ENCODE measurements around the gene RUNX1. TPM values are rescaled to one million over a fixed set of nuclear protein-coding genes. Genes with fewer than 3 reads are reported as not detected.

Gene RUNX1
- total and polyA plus RNA-seq, 4 donors, result 23.3 to 100 (median 33.4) TPM

- no peaks in the 10 kb centered on the region for H3K27me3 ChIP-seq (ENCODE audit: control insufficient read depth in 3 of 3, insufficient read depth in 3 of 3, low read length in 2 of 3)
- no peak for TF ChIP-seq CTCF (IDR thresholded peaks at IDR 0.05; ENCODE audit: control extremely low read depth, extremely low read depth)
- peaks cover 0 to 13% (median 6%) of the 10 kb centered on the region in 5 donors for H3K4me1 ChIP-seq (ENCODE audit: control insufficient read depth in 5 of 5, insufficient read depth in 5 of 5, low read length in 5 of 5)
- ATAC-seq (ENCODE audit: insufficient read depth, low FRiP score) (no peak), DNase-seq (no peak)
- H3K27ac ChIP-seq (ENCODE audit: low read depth in 1 of 2, low read length in 1 of 2), result no peak overlapping the region
- H3K9ac ChIP-seq (ENCODE audit: insufficient read depth in 1 of 2, low read length in 2 of 2), result no peak overlapping the region
- no peak overlapping the region for H3K4me3 ChIP-seq
- 93 to 100% methylated on average over 4 of the region's 4 CpGs for WGBS, 2 donors
- peaks cover 0 to 39% (median 0%) of the 10 kb centered on the region in 4 donors for H3K36me3 ChIP-seq (ENCODE audit: control insufficient read depth in 4 of 4, insufficient read depth in 4 of 4, low read length in 4 of 4)
- no peaks in the 10 kb centered on the region for H3K9me3 ChIP-seq (ENCODE audit: control insufficient read depth in 4 of 4, insufficient read depth in 3 of 4, low read length in 3 of 4)
These were observed 187.8 kb downstream of the RUNX1 start for GRCh38 chr21:34861258-34861657.

- DNase-seq (no peak), ATAC-seq (ENCODE audit: insufficient read depth, low FRiP score) (no peak)
- Histone ChIP-seq H3K36me3 (ENCODE audit: control insufficient read depth in 4 of 4, insufficient read depth in 4 of 4, low read length in 4 of 4) (peaks cover 0 to 36% (median 0%) of the 10 kb centered on the region in 4 donors), H3K27me3 (ENCODE audit: control insufficient read depth in 3 of 3, insufficient read depth in 3 of 3, low read length in 2 of 3) (no peaks in the 10 kb centered on the region), H3K4me3 (no peak overlapping the region), H3K9ac (ENCODE audit: insufficient read depth in 1 of 2, low read length in 2 of 2) (no peak overlapping the region), H3K27ac (ENCODE audit: low read depth in 1 of 2, low read length in 1 of 2) (no peak overlapping the region), H3K9me3 (ENCODE audit: control insufficient read depth in 4 of 4, insufficient read depth in 3 of 4, low read length in 3 of 4) (no peaks in the 10 kb centered on the region), H3K4me1 (ENCODE audit: control insufficient read depth in 5 of 5, insufficient read depth in 5 of 5, low read length in 5 of 5) (peaks cover 0 to 9% (median 2%) of the 10 kb centered on the region in 5 donors)
- 71 to 81% methylated on average over 5 of the region's 5 CpGs for WGBS, 2 donors
- no peak for TF ChIP-seq CTCF (IDR thresholded peaks at IDR 0.05; ENCODE audit: control extremely low read depth, extremely low read depth)
These were observed 189.0 kb downstream of the RUNX1 start for GRCh38 chr21:34859976-34860653.

GRCh38 chr21:34858559-34858958 is 190.5 kb downstream of the RUNX1 start:
- Histone ChIP-seq H3K4me3 (no peak overlapping the region), H3K36me3 (ENCODE audit: control insufficient read depth in 4 of 4, insufficient read depth in 4 of 4, low read length in 4 of 4) (peaks cover 0 to 37% (median 0%) of the 10 kb centered on the region in 4 donors), H3K27me3 (ENCODE audit: control insufficient read depth in 3 of 3, insufficient read depth in 3 of 3, low read length in 2 of 3) (no peaks in the 10 kb centered on the region), H3K4me1 (ENCODE audit: control insufficient read depth in 5 of 5, insufficient read depth in 5 of 5, low read length in 5 of 5) (no peaks in the 10 kb centered on the region), H3K9ac (ENCODE audit: insufficient read depth in 1 of 2, low read length in 2 of 2) (no peak overlapping the region), H3K9me3 (ENCODE audit: control insufficient read depth in 4 of 4, insufficient read depth in 3 of 4, low read length in 3 of 4) (no peaks in the 10 kb centered on the region), H3K27ac (ENCODE audit: low read depth in 1 of 2, low read length in 1 of 2) (no peak overlapping the region)
- no peak for DNase-seq
- no peak for ATAC-seq (ENCODE audit: insufficient read depth, low FRiP score)
- TF ChIP-seq CTCF (IDR thresholded peaks at IDR 0.05; ENCODE audit: control extremely low read depth, extremely low read depth), result no peak
- 70 to 89% methylated on average over 3 of the region's 3 CpGs for WGBS, 2 donors

Measured in lung (tissue), 12 donors.